ENCODE data around the gene PCDHGC3.
A peak's percentile ranks its signal among the peaks of the same experiment; 100 is the strongest.

PCDHGC3 gene

GRCh38 chr5:141507387-141508091 lies 31.8 kb downstream of the PCDHGC3 start:
- Histone ChIP-seq H3K36me3 (ENCODE audit: control insufficient read depth, insufficient read depth, low read length) (no peaks in the 10 kb centered on the region), H3K4me3 (ENCODE audit: low read depth, low read length) (no peak overlapping the region), H3K9me3 (ENCODE audit: control insufficient read depth, low read length) (no peaks in the 10 kb centered on the region), H3K79me2 (peaks cover 5% of the 10 kb centered on the region), H3K27ac (peak overlapping the region; percentile 58), H3K27me3 (ENCODE audit: control insufficient read depth, insufficient read depth, low read length) (no peaks in the 10 kb centered on the region), H3K4me1 (peaks cover 23% of the 10 kb centered on the region), H2AFZ (no peak overlapping the region), H3K4me2 (ENCODE audit: low read length) (no peak overlapping the region), H3K9ac (no peak overlapping the region)
- TF ChIP-seq CTCF (IDR thresholded peaks at IDR 0.05): no peak

DNA sequence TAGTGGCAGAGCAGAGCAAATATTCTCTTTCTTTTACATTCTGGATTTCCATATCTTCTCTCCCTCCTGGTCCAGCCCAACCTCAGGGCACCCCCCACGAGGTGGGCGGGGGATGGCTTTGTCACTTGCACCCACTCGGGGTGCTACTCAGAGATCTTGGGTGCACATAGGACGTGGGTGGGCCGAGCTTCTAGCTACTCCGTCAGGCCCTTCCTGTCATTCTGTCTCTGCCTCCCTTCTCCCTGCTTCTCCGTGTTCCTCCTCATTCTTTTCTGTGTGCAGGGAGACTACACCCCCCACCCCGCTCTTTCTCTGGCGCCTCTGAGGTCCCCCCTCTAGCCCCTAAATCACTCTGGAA lies 32.7 kb downstream of the PCDHGC3 start:
- Histone ChIP-seq H3K4me3 (ENCODE audit: low read depth, low read length) (no peak overlapping the region), H3K27ac (peak overlapping the region; percentile 58), H3K9me3 (ENCODE audit: control insufficient read depth, low read length) (no peaks in the 10 kb centered on the region), H3K9ac (no peak overlapping the region), H3K27me3 (ENCODE audit: control insufficient read depth, insufficient read depth, low read length) (no peaks in the 10 kb centered on the region), H2AFZ (peak overlapping the region; percentile 68), H3K4me1 (peaks cover 23% of the 10 kb centered on the region), H3K4me2 (ENCODE audit: low read length) (no peak overlapping the region), H3K79me2 (peaks cover 5% of the 10 kb centered on the region), H3K36me3 (ENCODE audit: control insufficient read depth, insufficient read depth, low read length) (no peaks in the 10 kb centered on the region)
- no peak for TF ChIP-seq CTCF (IDR thresholded peaks at IDR 0.05)

DNA sequence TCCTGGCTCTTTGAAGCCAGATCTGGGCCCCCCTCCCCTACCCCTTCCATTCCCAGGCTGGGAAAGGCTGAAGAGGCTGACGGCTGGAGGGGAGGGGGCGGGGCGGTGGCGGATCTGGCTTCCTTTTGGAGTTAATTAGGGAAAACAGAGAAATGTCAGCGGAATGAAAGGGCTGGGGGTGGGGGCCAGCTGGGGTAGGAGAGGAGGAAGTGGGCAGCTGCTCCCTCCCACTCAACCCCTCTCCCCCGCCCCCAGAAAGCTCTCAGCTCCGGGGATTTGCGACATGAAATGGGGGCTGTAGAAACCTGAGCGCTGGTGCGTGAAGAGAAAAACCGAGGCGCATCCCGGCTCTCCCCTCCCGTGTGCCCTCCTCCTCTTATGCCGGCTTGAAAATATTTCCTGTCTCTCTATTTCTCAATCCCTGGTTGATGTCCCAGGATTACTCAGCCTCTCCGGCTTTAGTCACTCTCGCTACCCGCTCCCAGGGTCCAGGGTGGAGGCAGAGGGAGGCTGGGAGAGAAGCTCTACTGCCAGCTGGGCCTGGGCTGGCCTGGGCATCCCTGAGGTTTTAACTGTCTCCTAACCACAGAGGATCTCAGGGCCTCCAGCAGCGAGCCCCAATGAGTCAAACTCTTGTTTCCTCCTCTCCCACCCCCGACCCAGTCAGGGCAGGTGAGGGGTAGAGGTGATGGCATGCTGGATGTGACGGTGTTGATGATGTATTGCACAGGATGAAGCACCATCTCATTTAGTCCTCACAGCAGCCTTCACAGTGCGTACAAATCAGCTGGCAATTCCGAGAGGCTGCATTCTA lies 33.2 kb downstream of the PCDHGC3 start:
- no peak for TF ChIP-seq CTCF (IDR thresholded peaks at IDR 0.05)
- H3K4me2 ChIP-seq (ENCODE audit: low read length): no peak overlapping the region
- H3K9me3 ChIP-seq (ENCODE audit: control insufficient read depth, low read length): no peaks in the 10 kb centered on the region
- H3K79me2 ChIP-seq: peaks cover 5% of the 10 kb centered on the region
- H3K27ac ChIP-seq: peak overlapping the region; percentile 58
- no peak overlapping the region for H3K4me3 ChIP-seq (ENCODE audit: low read depth, low read length)
- no peaks in the 10 kb centered on the region for H3K27me3 ChIP-seq (ENCODE audit: control insufficient read depth, insufficient read depth, low read length)
- H3K36me3 ChIP-seq (ENCODE audit: control insufficient read depth, insufficient read depth, low read length): no peaks in the 10 kb centered on the region
- no peak overlapping the region for H3K9ac ChIP-seq
- peak overlapping the region; percentile 68 for H2AFZ ChIP-seq
- H3K4me1 ChIP-seq: peaks cover 24% of the 10 kb centered on the region

DNA sequence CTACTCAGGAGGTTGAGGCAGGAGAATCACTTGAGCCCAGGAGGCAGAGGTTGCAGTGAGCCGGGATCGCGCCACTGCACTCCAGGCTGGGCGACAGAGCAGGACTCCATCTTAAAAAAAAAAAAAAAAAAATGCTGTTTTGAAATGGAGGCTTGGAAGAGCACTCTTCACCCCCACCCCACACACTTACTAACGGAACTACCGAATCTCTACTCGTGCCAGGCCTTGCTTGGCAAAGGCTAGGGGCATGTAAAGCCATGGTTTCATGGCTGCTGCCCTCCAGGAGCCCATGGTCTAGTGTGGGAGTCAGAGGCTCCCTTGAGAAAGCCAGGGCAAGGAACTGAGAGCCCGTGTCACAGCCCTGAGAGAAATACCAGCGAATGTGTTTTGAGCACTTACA lies 34.4 kb downstream of the PCDHGC3 start:
- H3K79me2 ChIP-seq: peaks cover 5% of the 10 kb centered on the region
- no peaks in the 10 kb centered on the region for H3K36me3 ChIP-seq (ENCODE audit: control insufficient read depth, insufficient read depth, low read length)
- H3K27me3 ChIP-seq (ENCODE audit: control insufficient read depth, insufficient read depth, low read length): no peaks in the 10 kb centered on the region
- H3K4me1 ChIP-seq: peaks cover 36% of the 10 kb centered on the region
- H3K4me2 ChIP-seq (ENCODE audit: low read length): no peak overlapping the region
- TF ChIP-seq CTCF (IDR thresholded peaks at IDR 0.05): no peak
- H3K9me3 ChIP-seq (ENCODE audit: control insufficient read depth, low read length): no peaks in the 10 kb centered on the region
- H3K4me3 ChIP-seq (ENCODE audit: low read depth, low read length): no peak overlapping the region
- no peak overlapping the region for H3K9ac ChIP-seq
- H2AFZ ChIP-seq: no peak overlapping the region
- no peak overlapping the region for H3K27ac ChIP-seq
